SK-N-MC (cell line): ENCODE measurements around the gene SLAMF6.
"Not testable (repeated sequence)": the region's sequence is repeated elsewhere in the genome, so short reads cannot be mapped to it uniquely, and the experiment has no call there.

Source experiments
- DNase-seq: peaks from one replicate; pipeline ENCODE4 v3.0.0-alpha.2; 2011; ENCODE audit warnings: low read depth, low spot score
- H3K27ac ChIP-seq: fragments of 200-600 bp; sonication (generic); 2 replicates; pipeline ENCODE4 v1.5.1; 2016; ENCODE audit warnings: mixed run types
- H3K36me3 ChIP-seq: fragments of 200-600 bp; sonication (generic); 2 replicates; pipeline ENCODE4 v1.6.1; 2017; ENCODE audit warnings: antibody characterized with exemption, low read length, mixed read lengths; ENCODE audit not compliant: insufficient read depth
- H3K4me3 ChIP-seq: fragments of 200-600 bp; sonication (generic); 2 replicates; pipeline ENCODE4 v1.5.1; 2016
- H3K9ac ChIP-seq: fragments of 200-600 bp; sonication (generic); 2 replicates; pipeline ENCODE4 v1.8.0; 2017; ENCODE audit warnings: mixed run types, mixed read lengths; ENCODE audit not compliant: insufficient read length
- H3K9me3 ChIP-seq: fragments of 200-600 bp; sonication (generic); 2 replicates; pipeline ENCODE4 v1.6.1; 2017; ENCODE audit warnings: low read depth, mild to moderate bottlenecking, antibody characterized with exemption, low read length, moderate library complexity, mixed read lengths
- EZH2 ChIP-seq: fragments of 200-600 bp; sonication (generic); IDR thresholded peaks from one replicate; pipeline ENCODE4 v1.6.1; 2017; ENCODE audit warnings: antibody characterized with exemption
- FOXP2 ChIP-seq: optimal IDR thresholded peaks from 2 replicates; pipeline ENCODE3; 2011; ENCODE audit warnings: mild to moderate bottlenecking, moderate library complexity; ENCODE audit not compliant: insufficient read depth; ENCODE audit errors: extremely low read length, control extremely low read depth
- POLR2AphosphoS5 ChIP-seq: IDR thresholded peaks from 2 replicates; pipeline ENCODE4 v1.6.1; 2012; ENCODE audit warnings: mild to moderate bottlenecking, low read depth, low read length, borderline replicate concordance

Gene SLAMF6

GRCh38 chr1:160560045-160560705, 37.1 kb upstream of the SLAMF6 start:
- Histone ChIP-seq H3K9me3 (no peaks in the 10 kb centered on the region), H3K9ac (no peak overlapping the region), H3K27ac (no peak overlapping the region), H3K4me3 (no peak overlapping the region), H3K36me3 (no peaks in the 10 kb centered on the region)
- TF ChIP-seq FOXP2, result no peak
- no peak for TF ChIP-seq POLR2AphosphoS5
- TF ChIP-seq EZH2, result no peak
- no peak for DNase-seq

GRCh38 chr1:160559437-160559836, 36.4 kb upstream of the SLAMF6 start:
- not testable (repeated sequence) for H3K36me3 ChIP-seq, H3K9me3 ChIP-seq, DNase-seq, H3K9ac ChIP-seq, H3K27ac ChIP-seq, H3K4me3 ChIP-seq

- Histone ChIP-seq H3K9ac (no peak overlapping the region), H3K36me3 (no peaks in the 10 kb centered on the region), H3K4me3 (no peak overlapping the region), H3K27ac (no peak overlapping the region), H3K9me3 (no peaks in the 10 kb centered on the region)
- DNase-seq, result no peak
- no peak for TF ChIP-seq EZH2
- no peak for TF ChIP-seq POLR2AphosphoS5
Observed at GRCh38 chr1:160558660-160559380, 35.8 kb upstream of the SLAMF6 start.

- DNase-seq, result no peak
- TF ChIP-seq POLR2AphosphoS5 (no peak), FOXP2 (no peak), EZH2 (no peak)
- no peak overlapping the region for H3K4me3 ChIP-seq
- no peaks in the 10 kb centered on the region for H3K9me3 ChIP-seq
- no peaks in the 10 kb centered on the region for H3K36me3 ChIP-seq
- no peak overlapping the region for H3K27ac ChIP-seq
- no peak overlapping the region for H3K9ac ChIP-seq
Observed at GRCh38 chr1:160553778-160554177, 30.7 kb upstream of the SLAMF6 start.

- no peak overlapping the region for H3K27ac ChIP-seq
- H3K9me3 ChIP-seq, result no peaks in the 10 kb centered on the region
- H3K4me3 ChIP-seq, result no peak overlapping the region
- DNase-seq, result no peak
- H3K9ac ChIP-seq, result no peak overlapping the region
- TF ChIP-seq EZH2 (no peak), FOXP2 (no peak), POLR2AphosphoS5 (no peak)
- H3K36me3 ChIP-seq, result no peaks in the 10 kb centered on the region
Observed at GRCh38 chr1:160552425-160552824, 29.4 kb upstream of the SLAMF6 start.

- no peaks in the 10 kb centered on the region for H3K36me3 ChIP-seq
- no peak overlapping the region for H3K4me3 ChIP-seq
- H3K9me3 ChIP-seq, result no peaks in the 10 kb centered on the region
- DNase-seq, result no peak
- no peak overlapping the region for H3K9ac ChIP-seq
- no peak for TF ChIP-seq EZH2
- no peak for TF ChIP-seq POLR2AphosphoS5
- TF ChIP-seq FOXP2, result no peak
- H3K27ac ChIP-seq, result no peak overlapping the region
Observed at GRCh38 chr1:160550572-160551034, 27.5 kb upstream of the SLAMF6 start.

- DNase-seq, result no peak
- Histone ChIP-seq H3K27ac (no peak overlapping the region), H3K36me3 (no peaks in the 10 kb centered on the region), H3K9ac (no peak overlapping the region), H3K4me3 (no peak overlapping the region), H3K9me3 (no peaks in the 10 kb centered on the region)
- TF ChIP-seq FOXP2, result no peak
- no peak for TF ChIP-seq EZH2
- TF ChIP-seq POLR2AphosphoS5, result no peak
Observed at GRCh38 chr1:160549665-160550006, 26.6 kb upstream of the SLAMF6 start.

- no peak overlapping the region for H3K27ac ChIP-seq
- DNase-seq, result no peak
- no peak overlapping the region for H3K9ac ChIP-seq
- no peak overlapping the region for H3K4me3 ChIP-seq
- H3K9me3 ChIP-seq, result no peaks in the 10 kb centered on the region
- TF ChIP-seq POLR2AphosphoS5, result no peak
- TF ChIP-seq FOXP2, result no peak
- TF ChIP-seq EZH2, result no peak
- H3K36me3 ChIP-seq, result no peaks in the 10 kb centered on the region
Observed at GRCh38 chr1:160548960-160549664, 26.1 kb upstream of the SLAMF6 start.

GRCh38 chr1:160548183-160548582, 25.1 kb upstream of the SLAMF6 start:
- Histone ChIP-seq H3K27ac (no peak overlapping the region), H3K4me3 (no peak overlapping the region), H3K36me3 (no peaks in the 10 kb centered on the region), H3K9me3 (no peaks in the 10 kb centered on the region), H3K9ac (no peak overlapping the region)
- TF ChIP-seq POLR2AphosphoS5, result no peak
- no peak for TF ChIP-seq EZH2
- no peak for TF ChIP-seq FOXP2
- no peak for DNase-seq
